Nephron progenitor cell (in vitro differentiated cells): ENCODE measurements around the gene ACOX2.

Experiments
- DNase-seq: peaks from one replicate; pipeline ENCODE4 v3.0.0; 2021
- H3K27ac Mint-ChIP-seq: 2 replicates; pipeline ENCODE4 v1.8.0; 2021; ENCODE audit warnings: mild to moderate bottlenecking, moderate library complexity, mixed read lengths
- H3K27me3 Mint-ChIP-seq: 2 replicates; pipeline ENCODE4 v1.8.0; 2021; ENCODE audit warnings: mild to moderate bottlenecking, low read depth, mixed read lengths; ENCODE audit not compliant: poor library complexity
- H3K36me3 Mint-ChIP-seq: 2 replicates; pipeline ENCODE4 v1.8.0; 2021; ENCODE audit warnings: low read depth, mixed read lengths
- H3K4me1 Mint-ChIP-seq: 2 replicates; pipeline ENCODE4 v1.8.0; 2021; ENCODE audit warnings: mixed read lengths
- H3K4me3 Mint-ChIP-seq: 2 replicates; pipeline ENCODE4 v1.8.0; 2021; ENCODE audit warnings: mild to moderate bottlenecking, moderate library complexity, mixed read lengths
- H3K9me3 Mint-ChIP-seq: 2 replicates; pipeline ENCODE4 v1.8.0; 2021; ENCODE audit warnings: mild to moderate bottlenecking, moderate library complexity, mixed read lengths
- CTCF ChIP-seq: fragments of 200-600 bp; sonication (generic); IDR thresholded peaks from 2 replicates; pipeline ENCODE4 v1.5.0; 2021; ENCODE audit warnings: antibody characterized with exemption

The ACOX2 gene

GRCh38 chr3:58466899-58467563 is 70.0 kb downstream of the ACOX2 start:
- Mint-ChIP-seq H3K27ac (no peak overlapping the region), H3K36me3 (no peaks in the 10 kb centered on the region), H3K27me3 (no peaks in the 10 kb centered on the region), H3K4me1 (peaks cover 52% of the 10 kb centered on the region), H3K9me3 (no peaks in the 10 kb centered on the region), H3K4me3 (no peak overlapping the region)
- DNase-seq, result no peak
- no peak for TF ChIP-seq CTCF

GRCh38 chr3:58464866-58465265 is 72.1 kb downstream of the ACOX2 start:
- no peaks in the 10 kb centered on the region for H3K9me3 Mint-ChIP-seq
- H3K36me3 Mint-ChIP-seq, result no peaks in the 10 kb centered on the region
- TF ChIP-seq CTCF, result no peak
- DNase-seq, result no peak
- no peak overlapping the region for H3K4me3 Mint-ChIP-seq
- H3K27ac Mint-ChIP-seq, result no peak overlapping the region
- H3K27me3 Mint-ChIP-seq, result no peaks in the 10 kb centered on the region
- H3K4me1 Mint-ChIP-seq, result peaks cover 31% of the 10 kb centered on the region

- no peak for DNase-seq
- no peaks in the 10 kb centered on the region for H3K27me3 Mint-ChIP-seq
- H3K4me3 Mint-ChIP-seq, result no peak overlapping the region
- peaks cover 21% of the 10 kb centered on the region for H3K4me1 Mint-ChIP-seq
- H3K36me3 Mint-ChIP-seq, result no peaks in the 10 kb centered on the region
- H3K27ac Mint-ChIP-seq, result no peak overlapping the region
- no peaks in the 10 kb centered on the region for H3K9me3 Mint-ChIP-seq
- TF ChIP-seq CTCF, result no peak
Measured at GRCh38 chr3:58463942-58464271, 73.1 kb downstream of the ACOX2 start.

GRCh38 chr3:58463181-58463941 is 73.6 kb downstream of the ACOX2 start:
- Mint-ChIP-seq H3K27me3 (no peaks in the 10 kb centered on the region), H3K9me3 (no peaks in the 10 kb centered on the region), H3K27ac (peak overlapping the region; percentile 66), H3K4me3 (no peak overlapping the region), H3K36me3 (no peaks in the 10 kb centered on the region), H3K4me1 (peaks cover 18% of the 10 kb centered on the region)
- DNase-seq, result peak; percentile 70
- peak; percentile 78 for TF ChIP-seq CTCF

GRCh38 chr3:58462829-58463180 is 74.2 kb downstream of the ACOX2 start:
- DNase-seq, result no peak
- H3K9me3 Mint-ChIP-seq, result no peaks in the 10 kb centered on the region
- H3K4me1 Mint-ChIP-seq, result peaks cover 18% of the 10 kb centered on the region
- TF ChIP-seq CTCF, result no peak
- H3K27me3 Mint-ChIP-seq, result peaks cover 2% of the 10 kb centered on the region
- H3K36me3 Mint-ChIP-seq, result no peaks in the 10 kb centered on the region
- peak overlapping the region; percentile 66 for H3K27ac Mint-ChIP-seq
- H3K4me3 Mint-ChIP-seq, result no peak overlapping the region

GRCh38 chr3:58459160-58459559 is 77.8 kb downstream of the ACOX2 start:
- Mint-ChIP-seq H3K27me3 (peaks cover 2% of the 10 kb centered on the region), H3K36me3 (peaks cover 11% of the 10 kb centered on the region), H3K9me3 (peaks cover 26% of the 10 kb centered on the region), H3K4me1 (peaks cover 14% of the 10 kb centered on the region), H3K4me3 (no peak overlapping the region), H3K27ac (no peak overlapping the region)
- no peak for TF ChIP-seq CTCF
- DNase-seq, result no peak
